ENCODE data around the gene DHODH. TPM values are rescaled to one million over a fixed set of nuclear protein-coding genes. Genes with fewer than 3 reads are reported as not detected.

DHODH gene
- total and polyA plus RNA-seq, 2 donors (not counting 1 experiment from before 2014, with no cell fraction given) = 7.4 to 11.3 TPM

DNA sequence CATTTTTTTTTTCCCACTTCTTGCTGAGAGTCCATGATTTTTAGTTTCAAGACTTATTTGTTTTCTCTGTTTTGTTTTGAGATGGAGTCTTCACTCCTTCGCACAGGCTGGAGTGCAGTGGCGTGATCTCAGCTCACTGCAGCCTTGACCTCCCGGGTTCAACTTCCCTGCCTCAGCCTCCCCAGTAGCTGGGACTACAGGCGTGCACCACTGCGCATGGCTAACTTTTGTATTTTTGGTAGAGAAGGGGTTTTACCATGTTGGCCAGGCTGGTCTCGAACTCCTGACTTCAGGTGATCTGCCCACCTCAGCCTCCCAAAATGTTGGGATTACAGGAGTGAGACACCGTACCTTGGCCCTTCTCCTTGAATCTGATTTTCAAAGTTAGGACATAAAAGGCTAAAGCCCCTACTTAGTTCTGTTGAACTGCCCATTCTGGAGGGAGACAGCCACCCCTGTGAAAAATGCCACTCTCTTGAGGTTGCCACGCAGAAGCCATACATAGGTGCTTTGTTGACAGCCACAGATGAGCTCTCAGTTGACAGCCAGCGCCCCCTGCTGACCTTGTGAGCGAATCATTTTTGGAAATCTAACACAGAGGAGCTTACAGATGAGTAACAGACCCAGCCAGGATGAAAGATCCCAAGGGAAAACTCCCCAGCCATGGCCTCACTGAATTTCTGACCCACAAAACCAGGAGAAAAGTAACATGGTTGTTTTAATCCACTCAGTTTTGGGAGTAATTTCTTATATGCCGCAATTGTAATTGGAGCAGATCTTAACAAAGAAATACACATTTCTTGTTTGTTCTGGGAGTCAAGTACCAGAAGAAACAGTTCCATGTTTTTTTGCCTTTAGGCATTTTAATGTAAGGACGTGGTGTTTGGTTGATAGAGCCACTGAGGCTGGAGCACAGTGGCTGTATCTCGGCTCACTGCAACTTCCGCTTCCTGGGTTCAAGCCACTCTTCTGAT, 47.2 kb upstream of the DHODH start:
- Mint-ChIP-seq H3K9me3 (ENCODE audit: insufficient read depth) (no peaks in the 10 kb centered on the region), H3K4me1 (peaks cover 24% of the 10 kb centered on the region), H3K27me3 (no peaks in the 10 kb centered on the region), H3K27ac (no peak overlapping the region), H3K4me3 (no peak overlapping the region)
- Histone ChIP-seq H3K9me3 (ENCODE audit: control extremely low read depth in 1 of 3, control insufficient read depth in 2 of 3, insufficient read depth in 1 of 3, low read length in 2 of 3) (no peaks in the 10 kb centered on the region), H2AFZ (ENCODE audit: insufficient read depth, low read depth, low read length, poor library complexity, severe bottlenecking) (no peak overlapping the region), H3K9ac (ENCODE audit: low read length) (no peak overlapping the region), H3K27ac (ENCODE audit: low read length in 2 of 2) (no peak overlapping the region), H3K4me1 (ENCODE audit: control insufficient read depth in 2 of 2, insufficient read depth in 2 of 2, low read length in 2 of 2) (peaks cover 13 to 18% of the 10 kb centered on the region in 2 donors), H4K20me1 (ENCODE audit: control insufficient read depth, insufficient read depth, low read length, poor library complexity, severe bottlenecking) (no peaks in the 10 kb centered on the region), H3K4me2 (replicated peaks; ENCODE audit: low read depth, low read length, poor library complexity, severe bottlenecking) (no peak overlapping the region), H3K4me3 (ENCODE audit: control extremely low read depth in 1 of 5, extremely low read depth in 1 of 5, insufficient read depth in 1 of 5, low read depth in 2 of 5, low read length in 4 of 5) (no peak overlapping the region), H3K36me3 (replicated peaks in 1 of 2; ENCODE audit: control extremely low read depth in 1 of 2, control insufficient read depth in 1 of 2, extremely low read depth in 1 of 2, insufficient read depth in 2 of 2, low read length in 1 of 2) (no peaks in the 10 kb centered on the region), H3K27me3 (replicated peaks in 1 of 4; ENCODE audit: control extremely low read depth in 1 of 4, control insufficient read depth in 3 of 4, insufficient read depth in 4 of 4, low read length in 3 of 4) (no peaks in the 10 kb centered on the region), H3K79me2 (ENCODE audit: control insufficient read depth, insufficient read depth, low read length) (no peaks in the 10 kb centered on the region)
- intact Hi-C loops (cut with micrococcal nuclease) = loop anchor here (1.0 to 10.0 kb wide), 6 partner anchors 46 to 215 kb away; partner anchors contain the start of genes AP1G1, DHODH and IST1
- POLR2A ChIA-PET = no interaction called here
- peak; percentile 82 for ATAC-seq (ENCODE audit: low read depth)
- 51% methylated on average over 8 of the region's 14 CpGs for WGBS (ENCODE audit: insufficient coverage)
- CTCF ChIA-PET = interaction anchor here (0.7 to 2.2 kb wide), 46 partner anchors 10 to 549 kb away, joined by 3 to 15 read pairs (median 4); no protein-coding TSS in a partner anchor
- TF ChIP-seq, protein P1, sequence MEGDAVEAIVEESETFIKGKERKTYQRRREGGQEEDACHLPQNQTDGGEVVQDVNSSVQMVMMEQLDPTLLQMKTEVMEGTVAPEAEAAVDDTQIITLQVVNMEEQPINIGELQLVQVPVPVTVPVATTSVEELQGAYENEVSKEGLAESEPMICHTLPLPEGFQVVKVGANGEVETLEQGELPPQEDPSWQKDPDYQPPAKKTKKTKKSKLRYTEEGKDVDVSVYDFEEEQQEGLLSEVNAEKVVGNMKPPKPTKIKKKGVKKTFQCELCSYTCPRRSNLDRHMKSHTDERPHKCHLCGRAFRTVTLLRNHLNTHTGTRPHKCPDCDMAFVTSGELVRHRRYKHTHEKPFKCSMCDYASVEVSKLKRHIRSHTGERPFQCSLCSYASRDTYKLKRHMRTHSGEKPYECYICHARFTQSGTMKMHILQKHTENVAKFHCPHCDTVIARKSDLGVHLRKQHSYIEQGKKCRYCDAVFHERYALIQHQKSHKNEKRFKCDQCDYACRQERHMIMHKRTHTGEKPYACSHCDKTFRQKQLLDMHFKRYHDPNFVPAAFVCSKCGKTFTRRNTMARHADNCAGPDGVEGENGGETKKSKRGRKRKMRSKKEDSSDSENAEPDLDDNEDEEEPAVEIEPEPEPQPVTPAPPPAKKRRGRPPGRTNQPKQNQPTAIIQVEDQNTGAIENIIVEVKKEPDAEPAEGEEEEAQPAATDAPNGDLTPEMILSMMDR (IDR thresholded peaks at IDR 0.05) = peak; percentile 85
- TF ChIP-seq EZH2 (IDR thresholded peaks at IDR 0.05; ENCODE audit: borderline replicate concordance, insufficient read depth, low read depth, low read length, poor library complexity, severe bottlenecking) = no peak
- DNase-seq = peak; percentile 84

Data from B cell (primary cell).